Amniotic epithelial cell (primary cell): ENCODE results near the gene ATXN1.

ENCODE experiments used
- DNase-seq: peaks from one replicate; pipeline ENCODE4 v3.0.0-alpha.2; 2010; ENCODE audit warnings: low read depth

ATXN1 gene

DNA sequence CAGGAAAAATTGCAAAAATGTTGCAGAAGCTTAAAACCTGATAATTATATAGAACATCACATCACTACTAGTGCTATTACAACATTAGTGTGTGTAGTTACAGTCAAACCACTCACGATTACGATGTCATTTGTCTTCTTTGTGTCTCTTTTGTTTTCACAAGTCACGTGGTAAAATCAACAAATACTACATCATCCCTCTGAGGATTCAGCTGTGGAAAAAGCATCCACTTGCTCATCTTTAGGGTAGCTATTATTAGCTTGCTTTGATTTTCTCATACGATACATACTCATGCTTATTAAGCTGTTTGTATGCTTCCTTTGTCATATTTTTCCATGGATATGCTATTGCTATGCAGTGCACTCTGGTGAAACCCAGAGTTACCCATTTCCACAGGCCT lies 22.2 kb upstream of the ATXN1 start:
- no peak for DNase-seq

- DNase-seq, result no peak
Measured at GRCh38 chr6:16782278-16782677, 21.0 kb upstream of the ATXN1 start.

DNA sequence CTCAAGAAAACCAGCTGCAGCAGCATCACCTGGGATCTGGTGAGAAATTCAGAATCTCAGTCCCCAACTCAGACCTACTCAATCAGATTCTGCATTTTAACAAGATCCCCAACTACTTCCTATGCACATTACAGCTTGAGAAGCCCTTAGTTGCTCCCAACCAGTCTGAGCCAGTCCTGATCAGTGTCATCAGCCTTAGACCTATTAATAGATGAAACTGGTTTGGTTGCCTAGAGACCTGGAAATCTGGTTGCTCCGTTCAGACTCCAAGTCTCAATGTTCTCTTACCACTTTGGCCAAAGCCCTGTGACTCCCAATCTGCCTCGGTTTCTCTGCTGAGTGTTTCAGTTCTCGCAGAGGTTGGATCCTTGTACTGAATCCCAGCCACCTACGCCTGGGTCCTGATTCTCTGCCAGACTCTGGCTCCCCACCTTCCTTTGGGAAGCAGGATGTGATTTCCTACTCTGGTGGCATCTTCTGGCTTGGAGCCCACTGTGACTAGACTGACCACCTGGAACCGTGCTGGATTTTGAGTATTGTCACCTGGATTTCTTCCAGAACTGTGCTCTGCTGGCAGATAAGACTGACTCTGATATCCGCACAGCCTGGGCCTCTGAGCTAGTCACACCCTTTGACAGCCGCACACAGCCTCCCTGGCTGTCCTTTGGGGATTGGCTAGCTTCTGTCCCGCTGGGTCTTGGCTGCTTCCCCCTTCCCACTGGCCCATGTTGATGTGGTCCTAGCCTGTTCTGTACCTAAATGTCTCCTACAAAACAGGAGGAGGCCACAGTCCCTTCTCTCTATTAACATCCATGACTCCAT lies 20.3 kb upstream of the ATXN1 start:
- no peak for DNase-seq

- DNase-seq, result no peak
Measured at GRCh38 chr6:16778521-16778920, 17.3 kb upstream of the ATXN1 start.

DNA sequence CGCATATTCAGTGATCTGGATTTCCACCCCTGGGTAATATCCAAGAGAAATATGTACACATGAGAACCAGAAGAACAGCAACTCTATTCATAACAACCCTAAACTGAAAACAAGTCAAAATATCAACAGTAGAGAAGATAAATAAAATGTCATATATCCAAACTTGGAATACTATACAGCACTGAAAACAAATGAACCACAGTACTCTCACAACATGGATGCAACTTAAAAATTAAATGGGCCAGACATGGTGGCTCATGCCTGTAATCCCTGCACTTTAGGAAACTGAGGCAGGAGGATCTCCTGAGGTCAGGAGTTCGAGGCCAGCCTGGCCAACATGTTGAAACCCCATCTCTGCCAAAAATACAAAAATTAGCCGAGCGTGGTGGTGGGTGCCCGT lies 16.5 kb upstream of the ATXN1 start:
- DNase-seq, result no peak

DNA sequence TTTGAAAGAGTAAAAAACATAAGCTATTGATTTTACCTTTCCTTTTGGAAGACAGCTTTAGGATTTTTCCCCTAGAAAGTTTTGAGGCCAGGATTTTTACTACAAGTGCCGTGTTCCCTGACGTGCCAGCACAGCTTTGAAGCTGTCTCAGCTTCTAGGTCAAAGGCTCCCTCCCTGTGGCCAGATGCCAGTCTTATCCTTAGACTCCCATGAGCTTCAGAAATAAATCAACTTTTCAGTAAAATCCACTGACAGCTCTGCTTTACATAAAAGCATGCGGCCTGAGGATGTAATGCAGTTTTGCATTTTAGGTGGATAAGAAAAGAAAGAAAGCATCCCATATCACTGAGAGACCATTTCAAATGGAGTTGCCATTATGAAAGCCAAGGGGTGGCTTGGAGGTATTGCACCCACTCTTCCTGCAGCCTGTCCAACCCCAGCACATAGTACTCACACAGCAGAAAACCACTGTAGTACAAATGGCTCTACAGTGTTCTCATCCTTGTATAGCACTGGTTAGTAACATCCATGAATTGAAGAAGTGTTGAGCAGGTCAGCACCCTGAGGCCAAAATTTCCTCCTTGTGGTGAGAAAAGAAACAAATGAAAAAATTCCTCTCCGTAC lies 15.2 kb upstream of the ATXN1 start:
- DNase-seq, result peak; percentile 62

GRCh38 chr6:16774437-16774836 lies 13.2 kb upstream of the ATXN1 start:
- DNase-seq, result no peak

GRCh38 chr6:16773362-16773761 lies 12.1 kb upstream of the ATXN1 start:
- no peak for DNase-seq

GRCh38 chr6:16770701-16771569 lies 9.7 kb upstream of the ATXN1 start:
- peak; percentile 80 for DNase-seq

DNA sequence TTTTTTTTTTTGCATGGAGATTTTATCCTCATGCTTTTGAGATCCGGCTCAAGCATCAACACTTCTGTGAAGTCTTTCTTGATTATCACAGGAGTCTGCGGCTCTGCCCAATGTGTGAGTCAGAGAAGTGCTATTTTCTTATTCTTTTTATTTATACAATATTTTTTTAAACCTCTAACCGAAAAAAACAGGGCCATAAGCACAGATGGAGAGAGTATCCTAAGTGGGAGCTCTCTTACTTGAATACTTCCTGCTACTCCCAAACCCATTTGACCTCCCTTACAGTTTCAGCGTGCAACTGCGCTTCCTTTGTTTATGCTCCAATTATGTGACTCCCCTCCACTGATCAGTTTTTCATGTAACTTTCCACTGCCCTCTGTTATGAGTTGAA lies 8.7 kb upstream of the ATXN1 start:
- peak; percentile 86 for DNase-seq

DNA sequence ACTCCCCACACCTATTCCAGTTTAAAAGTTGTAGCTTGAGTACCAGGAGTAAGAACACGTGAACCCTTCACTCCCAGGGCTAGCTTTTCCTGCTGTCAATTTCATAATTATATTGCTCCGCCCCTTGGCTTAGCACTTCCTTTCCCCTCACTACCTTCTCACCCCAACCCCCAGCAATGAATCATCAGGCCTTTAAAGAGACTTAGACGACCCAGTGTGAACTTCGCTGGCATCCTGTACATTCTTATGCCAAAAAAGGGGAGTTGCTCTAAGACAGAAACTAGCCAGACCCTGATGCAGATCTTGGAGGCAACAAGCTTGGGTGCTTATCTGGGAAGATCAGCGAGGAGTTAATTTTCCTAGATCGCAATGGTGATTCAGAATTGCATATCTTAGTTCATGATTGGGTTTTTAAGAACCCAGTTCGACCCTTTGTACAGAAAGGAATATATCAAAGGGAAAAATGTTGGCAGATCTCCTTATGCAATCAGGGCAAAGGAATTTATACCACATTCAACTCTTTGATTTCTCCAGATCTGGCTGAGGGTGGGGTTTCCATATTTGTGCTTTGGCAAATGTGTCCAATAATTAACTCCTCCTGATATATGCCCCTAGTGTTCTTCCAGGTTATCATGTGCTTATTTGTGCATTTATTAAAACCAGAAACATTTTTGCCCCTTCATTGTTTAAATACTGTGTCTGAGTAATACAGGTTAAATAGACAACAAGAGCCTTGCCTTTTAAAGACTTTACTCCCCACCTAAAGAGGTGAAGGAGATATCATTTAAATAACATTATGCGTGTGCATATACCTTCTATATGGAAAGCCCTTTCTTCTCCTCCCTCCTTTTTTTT lies 8.1 kb upstream of the ATXN1 start:
- DNase-seq, result peak; percentile 99

DNA sequence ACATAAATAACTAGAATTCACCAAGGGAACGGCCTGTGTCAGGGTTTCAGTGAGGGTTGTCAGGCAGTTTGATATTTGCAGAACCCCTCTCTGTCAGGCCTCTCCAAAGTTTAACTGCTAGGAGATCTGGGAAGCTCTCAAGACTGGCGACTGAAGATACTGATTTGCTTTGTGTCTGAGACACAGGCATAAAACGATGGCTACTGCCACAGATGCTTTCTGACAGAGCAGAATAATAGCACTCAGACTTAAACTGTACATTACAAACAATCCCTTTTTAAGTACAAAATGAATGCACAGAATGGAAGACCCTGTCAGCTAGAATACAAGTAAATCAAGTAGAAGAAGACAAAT lies 7.2 kb upstream of the ATXN1 start:
- DNase-seq, result no peak

GRCh38 chr6:16767765-16768476 lies 6.7 kb upstream of the ATXN1 start:
- peak; percentile 48 for DNase-seq

DNA sequence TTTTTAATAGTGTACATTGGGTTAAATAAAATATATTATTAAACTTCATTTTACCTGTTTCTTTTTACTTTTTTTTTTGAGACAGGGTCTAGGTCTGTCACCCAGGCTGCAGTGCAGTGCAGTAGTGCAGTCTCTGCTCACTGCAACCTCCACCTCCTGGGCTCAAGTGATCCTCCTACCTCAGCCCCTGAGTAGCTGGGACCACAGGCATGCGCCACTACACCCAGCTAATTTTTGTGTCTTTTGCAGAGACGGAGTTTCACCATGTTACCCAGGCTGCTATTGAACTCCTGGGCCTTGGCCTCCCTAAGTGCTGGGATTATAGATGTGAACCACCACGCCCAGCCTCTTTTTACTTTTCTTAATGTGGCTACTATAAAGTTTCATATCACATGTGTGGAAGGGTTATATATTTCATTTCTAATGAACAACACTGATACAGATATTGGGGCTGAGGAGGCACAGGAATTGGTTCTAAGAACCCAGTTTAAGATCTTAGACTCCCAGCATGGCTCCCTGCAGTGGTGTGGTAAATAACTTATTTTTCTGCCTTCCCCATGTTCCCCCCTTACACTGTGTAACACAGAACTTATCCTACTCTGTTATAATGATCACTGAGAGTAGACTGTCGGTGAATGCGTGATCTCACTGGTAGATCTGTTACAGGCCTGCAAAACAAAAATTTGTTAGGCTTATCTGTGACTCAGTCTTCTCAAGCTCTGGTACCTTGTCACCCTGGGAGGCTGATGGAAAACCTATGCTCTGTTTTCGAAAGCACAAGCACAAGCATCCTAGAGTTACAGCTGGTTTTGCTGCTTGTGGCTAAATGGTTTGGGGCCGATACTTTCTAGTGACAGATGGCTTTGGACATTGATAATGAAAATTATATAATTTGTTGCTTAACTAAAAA lies 5.8 kb upstream of the ATXN1 start:
- DNase-seq, result peak; percentile 78

DNA sequence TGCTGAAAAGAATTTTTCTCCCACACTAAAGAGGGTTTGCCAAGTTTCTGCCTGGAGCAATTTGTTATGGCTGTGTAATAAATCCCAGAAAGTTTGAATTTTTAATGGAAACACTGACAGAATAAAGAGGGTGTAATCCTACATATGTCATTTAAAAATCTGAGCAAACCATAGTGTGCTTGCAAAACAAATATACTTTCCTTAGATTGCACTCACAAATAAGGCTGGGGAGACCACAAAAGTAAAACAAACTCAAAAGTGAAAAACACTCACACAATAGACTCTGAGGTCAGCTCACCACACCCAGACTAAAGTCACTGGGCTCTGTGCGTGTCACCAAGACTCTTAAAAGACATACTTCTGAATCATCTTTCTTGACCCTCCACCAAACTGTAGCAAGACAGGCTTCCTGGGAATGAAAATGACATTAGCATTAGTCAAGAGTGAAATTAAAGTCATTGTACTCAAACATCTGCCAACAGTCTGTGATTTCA lies 4.8 kb upstream of the ATXN1 start:
- DNase-seq, result peak; percentile 55

GRCh38 chr6:16765235-16765634 lies 4.0 kb upstream of the ATXN1 start:
- DNase-seq, result no peak

GRCh38 chr6:16764188-16764950 lies 3.1 kb upstream of the ATXN1 start:
- DNase-seq, result peak; percentile 42

- DNase-seq, result peak; percentile 62
Measured at GRCh38 chr6:16762550-16763477, 1.6 kb upstream of the ATXN1 start.
